WTC11 (cell line): ENCODE results near the gene TBRG4. TPM values are rescaled to one million over a fixed set of nuclear protein-coding genes. Genes with fewer than 3 reads are reported as not detected.

Source experiments
- ATAC-seq: fragments of 200-7000 bp; cut with Tn5 transposase; 2 replicates; pipeline ENCODE4 v1.10.0; 2021; ENCODE audit warnings: mild to moderate bottlenecking, moderate library complexity
- CTCF ChIA-PET: fragments of 300-600 bp; sonication (Branson Sonifier 250); formaldehyde crosslinking; loops from one replicate; lab custom pipeline; 2021; ENCODE audit warnings: antibody characterized with exemption; lab: Charles Lee
- POLR2A ChIA-PET: fragments of 350-600 bp; sonication (Branson Sonifier 250); formaldehyde crosslinking; loops from one replicate; lab custom pipeline; 2021; ENCODE audit warnings: antibody characterized with exemption; lab: Charles Lee
- DNase-seq: peaks from one replicate; pipeline ENCODE4 v3.0.0; 2021; ENCODE audit warnings: low spot score
- H3K27ac Mint-ChIP-seq: 2 replicates; pipeline ENCODE4 v1.8.0; 2021; ENCODE audit warnings: mixed read lengths
- H3K27me3 Mint-ChIP-seq: 2 replicates; pipeline ENCODE4 v1.8.0; 2021; ENCODE audit warnings: low read depth, mild to moderate bottlenecking, moderate library complexity, mixed read lengths
- H3K36me3 Mint-ChIP-seq: 2 replicates; pipeline ENCODE4 v1.8.0; 2021; ENCODE audit warnings: mixed read lengths
- H3K4me1 Mint-ChIP-seq: 2 replicates; pipeline ENCODE4 v1.8.0; 2022; ENCODE audit warnings: mixed read lengths
- H3K4me3 Mint-ChIP-seq: 2 replicates; pipeline ENCODE4 v1.8.0; 2021; ENCODE audit warnings: mild to moderate bottlenecking, moderate library complexity, mixed read lengths
- H3K9me3 Mint-ChIP-seq: 2 replicates; pipeline ENCODE4 v1.8.0; 2021; ENCODE audit warnings: mixed read lengths
- CBFB ChIP-seq: sonication (generic); formaldehyde crosslinking; IDR thresholded peaks from 2 replicates; pipeline ENCODE4 v1.8.1; 2022; ENCODE audit warnings: mild to moderate bottlenecking, low read depth, missing genetic modification reagents
- CREM ChIP-seq: sonication (generic); formaldehyde crosslinking; IDR thresholded peaks from 2 replicates; pipeline ENCODE4 v1.8.1; 2022; ENCODE audit warnings: mild to moderate bottlenecking, missing genetic modification reagents, moderate library complexity
- ESRRA ChIP-seq: sonication (generic); formaldehyde crosslinking; IDR thresholded peaks from 2 replicates; pipeline ENCODE4 v1.8.1; 2022; ENCODE audit warnings: mild to moderate bottlenecking, missing genetic modification reagents, borderline replicate concordance
- FOXJ3 ChIP-seq: sonication (generic); formaldehyde crosslinking; IDR thresholded peaks from 2 replicates; pipeline ENCODE4 v1.9.0; 2021; ENCODE audit warnings: missing genetic modification reagents, mild to moderate bottlenecking, borderline replicate concordance
- GABPB1 ChIP-seq: sonication (generic); formaldehyde crosslinking; IDR thresholded peaks from 2 replicates; pipeline ENCODE4 v1.8.1; 2023; ENCODE audit warnings: mild to moderate bottlenecking, missing genetic modification reagents
- GTF2I ChIP-seq: fragments of 250-450 bp; sonication (Bioruptor Pico); conservative IDR thresholded peaks from 2 replicates; pipeline ENCODE4 v1.4.0; 2021; ENCODE audit warnings: mild to moderate bottlenecking
- NFE2L1 ChIP-seq: sonication (generic); formaldehyde crosslinking; IDR thresholded peaks from 2 replicates; pipeline ENCODE4 v1.8.1; 2023; ENCODE audit warnings: missing genetic modification reagents
- NFYB ChIP-seq: sonication (generic); formaldehyde crosslinking; conservative IDR thresholded peaks from 2 replicates; pipeline ENCODE4 v1.8.0; 2022; ENCODE audit warnings: low read depth, missing genetic modification reagents
- OVOL2 ChIP-seq: fragments of 250-450 bp; sonication (Bioruptor Pico); IDR thresholded peaks from 2 replicates; pipeline ENCODE4 v1.9.0; 2021; ENCODE audit warnings: mild to moderate bottlenecking, borderline replicate concordance
- RORB ChIP-seq: fragments of 250-450 bp; sonication (Bioruptor Pico); IDR thresholded peaks from 2 replicates; pipeline ENCODE4 v1.9.0; 2021; ENCODE audit warnings: mild to moderate bottlenecking
- SMAD3 ChIP-seq: sonication (generic); formaldehyde crosslinking; IDR thresholded peaks from 2 replicates; pipeline ENCODE4 v1.8.0; 2022; ENCODE audit warnings: missing genetic modification reagents, mild to moderate bottlenecking, borderline replicate concordance
- TEAD1 ChIP-seq: sonication (generic); formaldehyde crosslinking; IDR thresholded peaks from 2 replicates; pipeline ENCODE4 v1.8.0; 2022; ENCODE audit warnings: mild to moderate bottlenecking, missing genetic modification reagents
- ZNF317 ChIP-seq: sonication (generic); formaldehyde crosslinking; IDR thresholded peaks from 2 replicates; pipeline ENCODE4 v1.8.1; 2023; ENCODE audit warnings: low read depth, mild to moderate bottlenecking, moderate library complexity, missing genetic modification reagents, borderline replicate concordance
- ZNF671 ChIP-seq: fragments of 250-450 bp; sonication (Bioruptor Pico); IDR thresholded peaks from 2 replicates; pipeline ENCODE4 v1.8.0; 2021; ENCODE audit warnings: mild to moderate bottlenecking
- total RNA-seq: library from RNA; stranded (reverse); gene quantifications from 3 replicates; pipeline ENCODE4 v1.2.3, GENCODE V29; 2021
- TF ChIP-seq, protein P1 (sequence below): sonication (generic); formaldehyde crosslinking; IDR thresholded peaks from 2 replicates; pipeline ENCODE4 v1.8.1; 2023; ENCODE audit warnings: mild to moderate bottlenecking, missing genetic modification reagents
- TF ChIP-seq, protein P2 (sequence below): sonication (generic); formaldehyde crosslinking; IDR thresholded peaks from 2 replicates; pipeline ENCODE4 v1.8.0; 2022; ENCODE audit warnings: mild to moderate bottlenecking, missing genetic modification reagents
- TF ChIP-seq, protein P3 (sequence below): fragments of 250-450 bp; sonication (Bioruptor Pico); IDR thresholded peaks from 2 replicates; pipeline ENCODE4 v1.9.0; 2021; ENCODE audit warnings: mild to moderate bottlenecking

Gene TBRG4
- total RNA-seq, 1 experiment from 2014 or later = 167 TPM

DNA sequence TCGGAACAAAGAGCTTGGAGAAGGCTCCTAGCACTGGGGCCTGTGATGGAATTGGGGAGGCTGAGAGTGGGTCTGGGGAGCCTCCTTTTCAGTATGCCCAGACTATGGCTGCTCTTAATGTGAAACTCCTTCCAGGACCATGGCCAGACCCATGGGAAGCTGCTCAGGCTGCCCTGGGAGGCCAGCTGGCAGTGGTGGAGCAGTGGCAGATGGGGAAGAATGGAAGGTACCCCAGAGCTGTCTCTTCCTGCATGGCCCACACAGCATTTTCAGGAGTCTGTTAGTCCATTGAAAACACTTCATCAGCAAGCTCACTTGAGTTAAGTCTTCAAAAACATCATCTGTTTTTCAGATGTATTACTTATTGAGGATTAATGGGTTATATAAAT, 41.2 kb downstream of the TBRG4 start (continued):
- TF ChIP-seq, protein P1, sequence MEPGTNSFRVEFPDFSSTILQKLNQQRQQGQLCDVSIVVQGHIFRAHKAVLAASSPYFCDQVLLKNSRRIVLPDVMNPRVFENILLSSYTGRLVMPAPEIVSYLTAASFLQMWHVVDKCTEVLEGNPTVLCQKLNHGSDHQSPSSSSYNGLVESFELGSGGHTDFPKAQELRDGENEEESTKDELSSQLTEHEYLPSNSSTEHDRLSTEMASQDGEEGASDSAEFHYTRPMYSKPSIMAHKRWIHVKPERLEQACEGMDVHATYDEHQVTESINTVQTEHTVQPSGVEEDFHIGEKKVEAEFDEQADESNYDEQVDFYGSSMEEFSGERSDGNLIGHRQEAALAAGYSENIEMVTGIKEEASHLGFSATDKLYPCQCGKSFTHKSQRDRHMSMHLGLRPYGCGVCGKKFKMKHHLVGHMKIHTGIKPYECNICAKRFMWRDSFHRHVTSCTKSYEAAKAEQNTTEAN (CRISPR knock-in tag) = no peak

DNA sequence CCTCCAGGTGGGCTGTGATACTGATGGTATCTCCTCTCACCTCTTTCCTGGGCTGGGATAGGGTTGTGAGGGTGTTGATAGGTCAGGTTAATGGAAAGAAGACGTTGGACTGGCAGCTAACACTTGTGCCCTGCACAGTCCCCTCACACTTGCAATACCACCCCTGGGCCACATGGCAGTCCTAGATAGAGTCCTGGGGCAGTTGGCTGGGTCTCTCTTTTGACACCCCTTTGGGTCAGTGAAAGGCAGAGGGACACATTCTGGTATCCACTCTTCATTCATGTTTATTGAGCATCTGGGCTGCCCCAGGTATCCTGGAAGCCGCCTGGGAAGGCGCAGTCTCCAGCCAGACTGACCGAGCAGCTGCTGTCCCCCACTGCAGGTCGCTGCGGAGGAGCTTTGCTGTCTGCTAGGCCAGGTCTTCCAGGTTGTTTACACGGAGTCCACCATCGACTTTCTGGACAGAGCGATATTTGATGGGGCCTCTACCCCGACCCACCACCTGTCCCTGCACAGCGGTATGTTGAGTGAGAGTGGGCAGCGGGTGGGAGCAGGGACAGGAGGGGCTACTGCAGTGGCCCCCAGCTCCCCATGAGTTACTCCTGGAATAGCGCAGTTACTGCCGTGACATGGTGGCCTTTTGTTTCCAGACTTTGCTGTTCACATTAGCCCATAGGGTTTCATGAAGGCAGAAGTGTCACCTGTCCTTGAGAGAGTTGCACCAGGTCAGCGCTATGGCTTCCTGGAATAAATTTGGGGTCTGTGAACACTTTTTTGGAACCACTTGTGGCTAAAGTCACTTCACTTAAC, 41.8 kb downstream of the TBRG4 start:
- no peak overlapping the region; the same call in 1 of the 2 replicates for H3K27ac Mint-ChIP-seq
- H3K4me3 Mint-ChIP-seq = no peak overlapping the region
- H3K36me3 Mint-ChIP-seq = peaks cover 10% of the 10 kb centered on the region; the same call in 1 of the 2 replicates
- ATAC-seq (peak; percentile 50), DNase-seq (no peak)
- no peaks in the 10 kb centered on the region for H3K27me3 Mint-ChIP-seq
- H3K4me1 Mint-ChIP-seq = no peaks in the 10 kb centered on the region
- ChIA-PET POLR2A (no interaction called here), CTCF (interaction anchor here (0.5 to 5.1 kb wide), 5 partner anchors 23 to 281 kb away, joined by 3 to 35 read pairs (median 3); no protein-coding TSS in a partner anchor)
- TF ChIP-seq CREM (CRISPR knock-in tag) (no peak), SMAD3 (no peak), CBFB (CRISPR knock-in tag) (no peak), RORB (CRISPR knock-in tag) (no peak), ZNF671 (CRISPR knock-in tag) (no peak), ESRRA (no peak), FOXJ3 (no peak)
- H3K9me3 Mint-ChIP-seq = no peaks in the 10 kb centered on the region

DNA sequence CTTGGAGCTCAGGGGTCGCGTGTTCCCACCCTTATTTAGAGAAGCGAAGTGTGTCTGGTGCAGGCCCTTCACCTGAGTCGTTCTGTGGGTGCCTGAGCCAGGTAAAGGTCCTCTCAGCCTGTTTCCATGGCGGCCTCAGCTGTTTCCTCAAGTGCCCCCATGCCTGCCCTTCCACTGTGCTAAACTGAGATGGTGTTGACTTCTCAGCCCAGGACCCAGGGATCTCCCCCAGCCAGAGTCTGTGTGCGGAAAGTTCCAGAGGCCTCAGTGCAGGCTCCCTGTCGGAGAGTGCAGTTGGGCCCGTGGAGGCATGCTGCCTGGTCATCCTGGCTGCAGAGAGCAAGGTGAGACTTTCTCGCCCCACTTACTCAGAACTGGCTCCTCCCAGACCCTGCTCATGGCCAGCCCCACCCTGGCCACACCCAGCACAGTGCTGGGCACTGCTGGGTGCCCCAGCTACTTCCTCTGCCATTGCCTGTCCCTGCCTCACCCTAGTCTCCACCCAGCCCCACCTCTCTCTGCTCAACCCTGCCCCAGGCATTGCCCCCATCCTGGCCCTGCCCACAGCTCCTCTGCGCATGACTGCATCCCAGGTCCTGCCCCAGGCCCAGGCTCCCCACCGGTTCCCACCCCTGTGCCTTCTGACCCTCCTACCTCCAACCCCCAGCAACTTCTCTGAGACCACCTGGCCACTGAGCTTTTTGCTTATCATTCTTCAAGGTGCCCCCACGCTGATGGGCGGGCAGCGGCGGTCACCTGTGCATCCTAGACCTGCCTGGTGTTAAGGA, 43.1 kb downstream of the TBRG4 start:
- no peak overlapping the region for H3K27ac Mint-ChIP-seq
- no peak overlapping the region for H3K4me3 Mint-ChIP-seq
- H3K9me3 Mint-ChIP-seq = no peaks in the 10 kb centered on the region
- peaks cover 7% of the 10 kb centered on the region; the same call in 1 of the 2 replicates for H3K36me3 Mint-ChIP-seq
- peak; percentile 5 for DNase-seq
- no peak for TF ChIP-seq ZNF671 (CRISPR knock-in tag)
- TF ChIP-seq, protein P2, sequence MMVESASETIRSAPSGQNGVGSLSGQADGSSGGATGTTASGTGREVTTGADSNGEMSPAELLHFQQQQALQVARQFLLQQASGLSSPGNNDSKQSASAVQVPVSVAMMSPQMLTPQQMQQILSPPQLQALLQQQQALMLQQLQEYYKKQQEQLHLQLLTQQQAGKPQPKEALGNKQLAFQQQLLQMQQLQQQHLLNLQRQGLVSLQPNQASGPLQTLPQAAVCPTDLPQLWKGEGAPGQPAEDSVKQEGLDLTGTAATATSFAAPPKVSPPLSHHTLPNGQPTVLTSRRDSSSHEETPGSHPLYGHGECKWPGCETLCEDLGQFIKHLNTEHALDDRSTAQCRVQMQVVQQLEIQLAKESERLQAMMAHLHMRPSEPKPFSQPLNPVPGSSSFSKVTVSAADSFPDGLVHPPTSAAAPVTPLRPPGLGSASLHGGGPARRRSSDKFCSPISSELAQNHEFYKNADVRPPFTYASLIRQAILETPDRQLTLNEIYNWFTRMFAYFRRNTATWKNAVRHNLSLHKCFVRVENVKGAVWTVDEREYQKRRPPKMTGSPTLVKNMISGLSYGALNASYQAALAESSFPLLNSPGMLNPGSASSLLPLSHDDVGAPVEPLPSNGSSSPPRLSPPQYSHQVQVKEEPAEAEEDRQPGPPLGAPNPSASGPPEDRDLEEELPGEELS (CRISPR knock-in tag) = no peak
- TF ChIP-seq ZNF317 (CRISPR knock-in tag) = no peak
- TF ChIP-seq TEAD1 (CRISPR knock-in tag) = no peak
- TF ChIP-seq OVOL2 (CRISPR knock-in tag) = no peak
- TF ChIP-seq, protein P3, sequence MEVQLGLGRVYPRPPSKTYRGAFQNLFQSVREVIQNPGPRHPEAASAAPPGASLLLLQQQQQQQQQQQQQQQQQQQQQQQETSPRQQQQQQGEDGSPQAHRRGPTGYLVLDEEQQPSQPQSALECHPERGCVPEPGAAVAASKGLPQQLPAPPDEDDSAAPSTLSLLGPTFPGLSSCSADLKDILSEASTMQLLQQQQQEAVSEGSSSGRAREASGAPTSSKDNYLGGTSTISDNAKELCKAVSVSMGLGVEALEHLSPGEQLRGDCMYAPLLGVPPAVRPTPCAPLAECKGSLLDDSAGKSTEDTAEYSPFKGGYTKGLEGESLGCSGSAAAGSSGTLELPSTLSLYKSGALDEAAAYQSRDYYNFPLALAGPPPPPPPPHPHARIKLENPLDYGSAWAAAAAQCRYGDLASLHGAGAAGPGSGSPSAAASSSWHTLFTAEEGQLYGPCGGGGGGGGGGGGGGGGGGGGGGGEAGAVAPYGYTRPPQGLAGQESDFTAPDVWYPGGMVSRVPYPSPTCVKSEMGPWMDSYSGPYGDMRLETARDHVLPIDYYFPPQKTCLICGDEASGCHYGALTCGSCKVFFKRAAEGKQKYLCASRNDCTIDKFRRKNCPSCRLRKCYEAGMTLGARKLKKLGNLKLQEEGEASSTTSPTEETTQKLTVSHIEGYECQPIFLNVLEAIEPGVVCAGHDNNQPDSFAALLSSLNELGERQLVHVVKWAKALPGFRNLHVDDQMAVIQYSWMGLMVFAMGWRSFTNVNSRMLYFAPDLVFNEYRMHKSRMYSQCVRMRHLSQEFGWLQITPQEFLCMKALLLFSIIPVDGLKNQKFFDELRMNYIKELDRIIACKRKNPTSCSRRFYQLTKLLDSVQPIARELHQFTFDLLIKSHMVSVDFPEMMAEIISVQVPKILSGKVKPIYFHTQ (CRISPR knock-in tag) = no peak
- TF ChIP-seq GTF2I (CRISPR knock-in tag) = no peak
- no peak for TF ChIP-seq GABPB1 (CRISPR knock-in tag)
- TF ChIP-seq RORB (CRISPR knock-in tag) = no peak
- no peak for TF ChIP-seq NFYB (CRISPR knock-in tag)
- no peak for TF ChIP-seq NFE2L1
- no peaks in the 10 kb centered on the region for H3K4me1 Mint-ChIP-seq
- ChIA-PET POLR2A (no interaction called here), CTCF (interaction anchor here (5.1 kb wide), 1 partner anchor 95 kb away, joined by 35 read pairs; no protein-coding TSS in a partner anchor)
- no peaks in the 10 kb centered on the region for H3K27me3 Mint-ChIP-seq
- no peak for ATAC-seq
